ENCODE results near the gene TM4SF18.

- TF ChIP-seq CTCF (IDR thresholded peaks at IDR 0.05) = no peak
- TF ChIP-seq POLR2A (IDR thresholded peaks at IDR 0.05) = no peak
Measured at GRCh38 chr3:149356630-149357029, 23.2 kb upstream of the TM4SF18 start.

All from body of pancreas (tissue), 4 donors.